ENCODE measurements around the gene ARL4A. TPM values are rescaled to one million over a fixed set of nuclear protein-coding genes. Genes with fewer than 3 reads are reported as not detected.
A peak's percentile ranks its signal among the peaks of the same experiment; 100 is the strongest.
"Not testable (repeated sequence)": the region's sequence is repeated elsewhere in the genome, so short reads cannot be mapped to it uniquely, and the experiment has no call there.

The ARL4A gene
- 10 to 100 TPM in 1 of 2 experiments, 1 to 10 TPM in 1; 7.5 to 10.4 TPM for total RNA-seq

- H3K36me3 Mint-ChIP-seq (ENCODE audit: low read depth), result no peaks in the 10 kb centered on the region
- ATAC-seq, result peak; percentile 76
- peak within 1 kb of the TSS; percentile 93 for H3K27ac Mint-ChIP-seq
- ChIA-PET CTCF (interaction anchor here (0.6 to 2.5 kb wide), 12 partner anchors 12 to 203 kb away, joined by 3 to 13 read pairs (median 4); no protein-coding TSS in a partner anchor), POLR2A (interaction anchor here (0.6 to 0.7 kb wide), 3 partner anchors 10 to 77 kb away, joined by 3 read pairs; no protein-coding TSS in a partner anchor)
- peak; percentile 95 for DNase-seq
- intact Hi-C loops (cut with DNase I, micrococcal nuclease), result loop anchor here (1.0 to 10.0 kb wide), 8 partner anchors 48 to 1747 kb away; partner anchors contain the start of gene TMEM106B (in 2 of the 2)
- no peaks in the 10 kb centered on the region for H3K27me3 Mint-ChIP-seq
- no peaks in the 10 kb centered on the region for H3K9me3 Mint-ChIP-seq (ENCODE audit: low read depth)
- peaks cover 30% of the 10 kb centered on the region for H3K4me1 Mint-ChIP-seq
- peak within 1 kb of the TSS; percentile 78 for H3K4me3 Mint-ChIP-seq
These were observed at the start of gene ARL4A for GRCh38 chr7:12686891-12687717. ARL4A (plus strand) TSS chr7:12687633; CDS start chr7:12688255, 622 bp downstream.

GRCh38 chr7:12637819-12638592 is 49.4 kb upstream of the ARL4A start:
- ATAC-seq (no peak), DNase-seq (no peak)
- Mint-ChIP-seq H3K27ac (peak overlapping the region; percentile 66), H3K27me3 (no peaks in the 10 kb centered on the region), H3K4me3 (peak overlapping the region; percentile 23), H3K36me3 (ENCODE audit: low read depth) (no peaks in the 10 kb centered on the region), H3K4me1 (peaks cover 21% of the 10 kb centered on the region), H3K9me3 (ENCODE audit: low read depth) (no peaks in the 10 kb centered on the region)
- POLR2A ChIA-PET, result no interaction called here
- CTCF ChIA-PET, result interaction anchor here (0.6 to 2.2 kb wide), 19 partner anchors 9 to 689 kb away, joined by 3 to 8 read pairs (median 3); no protein-coding TSS in a partner anchor
- intact Hi-C loops (cut with DNase I, micrococcal nuclease), result loop anchor here (2.0 to 5.0 kb wide), 4 partner anchors 49 to 1819 kb away; partner anchors contain the start of gene ARL4A (in 2 of the 2)

- ATAC-seq, result peak; percentile 50
These were observed 48.5 kb upstream of the ARL4A start for GRCh38 chr7:12638851-12639456.

GRCh38 chr7:12640299-12641096 is 46.9 kb upstream of the ARL4A start:
- no peak overlapping the region for H3K27ac Mint-ChIP-seq
- H3K4me3 Mint-ChIP-seq, result no peak overlapping the region
- H3K4me1 Mint-ChIP-seq, result peaks cover 21% of the 10 kb centered on the region
- H3K9me3 Mint-ChIP-seq (ENCODE audit: low read depth), result no peaks in the 10 kb centered on the region
- intact Hi-C loops (cut with DNase I, micrococcal nuclease), result no loop called here
- no peaks in the 10 kb centered on the region for H3K27me3 Mint-ChIP-seq
- no peaks in the 10 kb centered on the region for H3K36me3 Mint-ChIP-seq (ENCODE audit: low read depth)
- ATAC-seq (no peak), DNase-seq (no peak)
- ChIA-PET POLR2A (no interaction called here), CTCF (interaction anchor here (0.8 to 1.0 kb wide), 2 partner anchors 263 to 641 kb away, joined by 3 to 4 read pairs; no protein-coding TSS in a partner anchor)

More at GRCh38 chr7:12638851-12639456, 48.5 kb upstream of the ARL4A start:
- no peak overlapping the region for H3K4me3 Mint-ChIP-seq
- ChIA-PET POLR2A (no interaction called here), CTCF (interaction anchor here (0.7 to 2.2 kb wide), 19 partner anchors 9 to 639 kb away, joined by 3 to 8 read pairs (median 3); no protein-coding TSS in a partner anchor)
- H3K27me3 Mint-ChIP-seq, result no peaks in the 10 kb centered on the region
- H3K4me1 Mint-ChIP-seq, result peaks cover 21% of the 10 kb centered on the region
- H3K27ac Mint-ChIP-seq, result no peak overlapping the region
- H3K36me3 Mint-ChIP-seq (ENCODE audit: low read depth), result no peaks in the 10 kb centered on the region
- DNase-seq, result no peak
- no peaks in the 10 kb centered on the region for H3K9me3 Mint-ChIP-seq (ENCODE audit: low read depth)
- intact Hi-C loops (cut with DNase I, micrococcal nuclease), result loop anchor here (1.0 to 5.0 kb wide), 5 partner anchors 48 to 1818 kb away; partner anchors contain the start of gene ARL4A (in 2 of the 2)

- ChIA-PET POLR2A (no interaction called here), CTCF (interaction anchor here (0.8 to 1.0 kb wide), 2 partner anchors 262 to 640 kb away, joined by 3 to 4 read pairs; no protein-coding TSS in a partner anchor)
- peaks cover 14% of the 10 kb centered on the region for H3K4me1 Mint-ChIP-seq
- intact Hi-C loops (cut with DNase I, micrococcal nuclease), result no loop called here
- no peaks in the 10 kb centered on the region for H3K9me3 Mint-ChIP-seq (ENCODE audit: low read depth)
- H3K27me3 Mint-ChIP-seq, result no peaks in the 10 kb centered on the region
- ATAC-seq, result no peak
- no peaks in the 10 kb centered on the region for H3K36me3 Mint-ChIP-seq (ENCODE audit: low read depth)
- H3K4me3 Mint-ChIP-seq, result no peak overlapping the region
- no peak overlapping the region for H3K27ac Mint-ChIP-seq
- DNase-seq, result no peak
These were observed 46.2 kb upstream of the ARL4A start for GRCh38 chr7:12641196-12641595.

GRCh38 chr7:12642508-12642907 is 44.9 kb upstream of the ARL4A start:
- POLR2A ChIA-PET, result no interaction called here
- Mint-ChIP-seq H3K4me3 (no peak overlapping the region), H3K27ac (no peak overlapping the region), H3K9me3 (ENCODE audit: low read depth) (no peaks in the 10 kb centered on the region), H3K36me3 (ENCODE audit: low read depth) (no peaks in the 10 kb centered on the region), H3K4me1 (peaks cover 6% of the 10 kb centered on the region), H3K27me3 (no peaks in the 10 kb centered on the region)
- CTCF ChIA-PET, result no interaction called here
- DNase-seq (no peak), ATAC-seq (no peak)
- intact Hi-C loops (cut with DNase I, micrococcal nuclease), result no loop called here

- intact Hi-C loops (cut with DNase I, micrococcal nuclease), result no loop called here
- Mint-ChIP-seq H3K4me1 (peaks cover 3% of the 10 kb centered on the region), H3K36me3 (ENCODE audit: low read depth) (no peaks in the 10 kb centered on the region), H3K27ac (no peak overlapping the region), H3K27me3 (no peaks in the 10 kb centered on the region), H3K4me3 (no peak overlapping the region), H3K9me3 (ENCODE audit: low read depth) (no peaks in the 10 kb centered on the region)
- POLR2A ChIA-PET, result no interaction called here
- CTCF ChIA-PET, result interaction anchor here (0.6 kb wide), 1 partner anchor 135 kb away, joined by 3 read pairs; no protein-coding TSS in a partner anchor
- ATAC-seq (no peak), DNase-seq (no peak)
These were observed 44.3 kb upstream of the ARL4A start for GRCh38 chr7:12643001-12643643.

GRCh38 chr7:12643644-12644043 is 43.8 kb upstream of the ARL4A start:
- DNase-seq (no peak), ATAC-seq (no peak)
- CTCF ChIA-PET, result interaction anchor here (0.6 kb wide), 1 partner anchor 134 kb away, joined by 3 read pairs; no protein-coding TSS in a partner anchor
- H3K27me3 Mint-ChIP-seq, result no peaks in the 10 kb centered on the region
- H3K27ac Mint-ChIP-seq, result no peak overlapping the region
- no peak overlapping the region for H3K4me3 Mint-ChIP-seq
- H3K4me1 Mint-ChIP-seq, result peaks cover 2% of the 10 kb centered on the region
- intact Hi-C loops (cut with DNase I, micrococcal nuclease), result no loop called here
- POLR2A ChIA-PET, result no interaction called here
- no peaks in the 10 kb centered on the region for H3K9me3 Mint-ChIP-seq (ENCODE audit: low read depth)
- no peaks in the 10 kb centered on the region for H3K36me3 Mint-ChIP-seq (ENCODE audit: low read depth)

GRCh38 chr7:12645212-12645611 is 42.2 kb upstream of the ARL4A start:
- H3K27me3 Mint-ChIP-seq; H3K36me3 Mint-ChIP-seq (ENCODE audit: low read depth); CTCF ChIA-PET; H3K4me3 Mint-ChIP-seq; intact Hi-C loops (cut with DNase I, micrococcal nuclease); H3K9me3 Mint-ChIP-seq (ENCODE audit: low read depth); POLR2A ChIA-PET; ATAC-seq; DNase-seq; H3K27ac Mint-ChIP-seq; H3K4me1 Mint-ChIP-seq: not testable (repeated sequence)

- Mint-ChIP-seq H3K9me3 (ENCODE audit: low read depth) (no peaks in the 10 kb centered on the region), H3K36me3 (ENCODE audit: low read depth) (no peaks in the 10 kb centered on the region), H3K27ac (no peak overlapping the region), H3K4me1 (no peaks in the 10 kb centered on the region), H3K27me3 (no peaks in the 10 kb centered on the region), H3K4me3 (no peak overlapping the region)
- intact Hi-C loops (cut with DNase I, micrococcal nuclease), result no loop called here
- CTCF ChIA-PET, result no interaction called here
- POLR2A ChIA-PET, result no interaction called here
- ATAC-seq, result no peak
- DNase-seq, result no peak
These were observed 41.3 kb upstream of the ARL4A start for GRCh38 chr7:12646139-12646538.
